Activated CD8-positive, alpha-beta T cell treated with anti-CD3 and anti-CD28 coated beads for 36 hours (primary cell): ENCODE data around the gene PRDM16. TPM values are rescaled to one million over a fixed set of nuclear protein-coding genes. Genes with fewer than 3 reads are reported as not detected.
"Not testable (repeated sequence)": the region's sequence is repeated elsewhere in the genome, so short reads cannot be mapped to it uniquely, and the experiment has no call there.

Source experiments
- ATAC-seq: fragments of 200-7000 bp; cut with Tn5 transposase; one replicate; pipeline ENCODE4 v1.10.0; 2021; ENCODE audit warnings: mild to moderate bottlenecking, moderate library complexity
- CTCF ChIA-PET: fragments of 350-600 bp; sonication (Branson Sonifier 250); formaldehyde crosslinking; loops from one replicate; lab custom pipeline; 2021; ENCODE audit warnings: antibody characterized with exemption; lab: Charles Lee
- POLR2A ChIA-PET: fragments of 350-600 bp; sonication (Branson Sonifier 250); formaldehyde crosslinking; loops from one replicate; lab custom pipeline; 2021; ENCODE audit warnings: antibody characterized with exemption; lab: Charles Lee
- DNase-seq: peaks from one replicate; pipeline ENCODE4 v3.0.0-alpha.2; 2020
- H3K27ac Mint-ChIP-seq: one replicate; pipeline ENCODE4 v1.8.0; 2021; ENCODE audit warnings: mild to moderate bottlenecking, mixed read lengths
- H3K27me3 Mint-ChIP-seq: one replicate; pipeline ENCODE4 v1.8.0; 2021; ENCODE audit warnings: mixed read lengths
- H3K36me3 Mint-ChIP-seq: one replicate; pipeline ENCODE4 v1.8.0; 2021; ENCODE audit warnings: low read depth, mixed read lengths
- H3K4me1 Mint-ChIP-seq: one replicate; pipeline ENCODE4 v1.8.0; 2021; ENCODE audit warnings: low read depth, mixed read lengths
- H3K4me3 Mint-ChIP-seq: one replicate; pipeline ENCODE4 v1.8.0; 2021; ENCODE audit warnings: mild to moderate bottlenecking, moderate library complexity, mixed read lengths
- H3K9me3 Mint-ChIP-seq: one replicate; pipeline ENCODE4 v1.8.0; 2021; ENCODE audit warnings: mixed read lengths
- intact Hi-C: fragments of 100-400 bp; cut with micrococcal nuclease; formaldehyde crosslinking; loops from one replicate; pipeline ENCODE4 v1.10.0; 2022
- total RNA-seq, 2 experiments: library from RNA; stranded (reverse); gene quantifications; one replicate each; pipeline ENCODE4 v1.2.3, GENCODE V29; 2021
- TF ChIP-seq, protein P1 (sequence below): fragments of 200-600 bp; IDR thresholded peaks from one replicate; pipeline ENCODE4 v1.8.0; 2022; ENCODE audit warnings: antibody characterized with exemption, mild to moderate bottlenecking

The PRDM16 gene
- total RNA-seq, 2 experiments from 2014 or later, result 0.29 to 0.49 TPM

DNA sequence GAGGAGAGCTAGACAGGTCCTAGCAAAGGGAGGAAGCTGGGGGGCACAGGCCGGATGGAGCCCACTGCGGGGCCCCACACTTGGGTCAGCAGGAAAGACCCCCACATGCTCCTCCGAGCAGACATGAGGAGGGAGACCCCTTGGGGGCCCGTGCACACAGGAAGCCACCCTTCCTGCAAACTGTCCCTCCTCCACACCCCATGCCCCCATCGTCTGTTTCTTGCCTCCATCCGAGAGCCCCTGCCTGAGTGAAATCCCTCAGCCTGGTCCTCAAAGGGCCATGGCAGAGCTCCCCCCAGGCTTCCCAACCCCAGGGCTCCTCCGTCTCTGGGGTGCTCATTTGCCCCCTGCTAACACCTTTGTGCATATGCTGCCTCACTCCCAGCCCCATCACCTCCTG is 168.0 kb downstream of the PRDM16 start:
- ATAC-seq (no peak), DNase-seq (no peak)
- Mint-ChIP-seq H3K4me1 (no peaks in the 10 kb centered on the region), H3K27me3 (no peaks in the 10 kb centered on the region), H3K27ac (no peak overlapping the region), H3K36me3 (no peaks in the 10 kb centered on the region), H3K4me3 (no peak overlapping the region), H3K9me3 (no peaks in the 10 kb centered on the region)
- ChIA-PET POLR2A (interaction anchor here (0.5 kb wide), 1 partner anchor 20 kb away, joined by 3 read pairs; no protein-coding TSS in a partner anchor), CTCF (no interaction called here)
- TF ChIP-seq, protein P1, sequence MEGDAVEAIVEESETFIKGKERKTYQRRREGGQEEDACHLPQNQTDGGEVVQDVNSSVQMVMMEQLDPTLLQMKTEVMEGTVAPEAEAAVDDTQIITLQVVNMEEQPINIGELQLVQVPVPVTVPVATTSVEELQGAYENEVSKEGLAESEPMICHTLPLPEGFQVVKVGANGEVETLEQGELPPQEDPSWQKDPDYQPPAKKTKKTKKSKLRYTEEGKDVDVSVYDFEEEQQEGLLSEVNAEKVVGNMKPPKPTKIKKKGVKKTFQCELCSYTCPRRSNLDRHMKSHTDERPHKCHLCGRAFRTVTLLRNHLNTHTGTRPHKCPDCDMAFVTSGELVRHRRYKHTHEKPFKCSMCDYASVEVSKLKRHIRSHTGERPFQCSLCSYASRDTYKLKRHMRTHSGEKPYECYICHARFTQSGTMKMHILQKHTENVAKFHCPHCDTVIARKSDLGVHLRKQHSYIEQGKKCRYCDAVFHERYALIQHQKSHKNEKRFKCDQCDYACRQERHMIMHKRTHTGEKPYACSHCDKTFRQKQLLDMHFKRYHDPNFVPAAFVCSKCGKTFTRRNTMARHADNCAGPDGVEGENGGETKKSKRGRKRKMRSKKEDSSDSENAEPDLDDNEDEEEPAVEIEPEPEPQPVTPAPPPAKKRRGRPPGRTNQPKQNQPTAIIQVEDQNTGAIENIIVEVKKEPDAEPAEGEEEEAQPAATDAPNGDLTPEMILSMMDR, result no peak
- intact Hi-C loops, result no loop called here

DNA sequence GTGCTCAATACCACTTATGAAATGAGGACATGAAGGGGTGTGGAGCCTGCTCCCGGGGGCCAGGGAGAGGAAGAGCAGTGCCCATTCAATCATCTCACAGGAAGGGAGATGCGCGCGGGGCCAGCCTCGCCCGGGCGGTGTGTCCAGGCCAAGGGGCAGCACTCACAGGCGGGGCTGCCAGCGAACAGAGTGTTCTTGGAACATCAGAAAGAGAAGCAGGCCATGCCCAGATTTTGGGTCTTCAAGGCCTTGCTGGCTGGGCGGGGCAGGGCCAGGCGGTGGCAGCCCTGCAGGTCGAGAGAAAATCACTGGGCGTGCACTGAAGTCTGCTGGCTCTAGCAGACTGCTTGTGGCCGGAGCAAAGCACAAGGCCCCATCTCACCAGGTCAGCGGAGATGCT is 168.6 kb downstream of the PRDM16 start:
- Mint-ChIP-seq H3K36me3 (no peaks in the 10 kb centered on the region), H3K27me3 (no peaks in the 10 kb centered on the region), H3K9me3 (no peaks in the 10 kb centered on the region), H3K27ac (no peak overlapping the region), H3K4me1 (no peaks in the 10 kb centered on the region), H3K4me3 (no peak overlapping the region)
- TF ChIP-seq, protein P1, result no peak
- CTCF ChIA-PET, result no interaction called here
- intact Hi-C loops, result no loop called here
- DNase-seq (no peak), ATAC-seq (no peak)
- POLR2A ChIA-PET, result no interaction called here

DNA sequence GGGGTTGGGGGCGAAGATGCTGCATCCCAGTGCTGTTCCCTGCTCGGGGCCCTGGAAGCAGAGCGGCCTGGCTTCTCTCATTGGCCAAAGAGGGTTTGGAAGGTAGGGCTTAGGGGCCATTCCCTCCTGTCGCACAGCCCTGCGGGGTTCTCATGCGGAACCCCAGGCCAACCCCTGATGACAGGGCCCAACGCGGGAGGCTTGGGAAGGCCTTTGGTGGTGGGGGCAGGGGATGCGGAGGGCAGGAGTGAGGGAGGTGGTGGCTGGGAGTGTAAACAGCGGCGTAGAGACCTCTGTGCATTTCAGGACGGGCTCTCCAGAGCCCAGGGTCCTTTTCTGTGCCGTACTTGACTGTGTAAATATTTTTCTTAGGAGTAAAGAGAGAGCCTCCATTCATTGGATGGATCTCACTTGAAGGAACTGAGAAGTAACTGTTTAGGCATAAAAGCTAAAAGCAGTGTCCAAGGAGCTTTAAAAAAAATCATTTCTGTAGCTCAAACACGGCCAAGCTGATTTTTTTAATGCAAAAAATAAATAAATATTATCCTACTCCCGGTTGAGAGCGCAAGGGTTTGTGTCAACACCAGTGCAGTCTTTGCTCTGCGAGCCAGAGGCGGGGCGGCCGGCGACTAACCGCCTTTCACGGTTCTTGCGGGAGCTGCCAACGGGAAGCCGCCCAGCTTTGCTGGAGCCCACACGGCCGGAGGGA is 169.1 kb downstream of the PRDM16 start:
- no peak overlapping the region for H3K27ac Mint-ChIP-seq
- no peak overlapping the region for H3K4me3 Mint-ChIP-seq
- TF ChIP-seq, protein P1, result no peak
- no peaks in the 10 kb centered on the region for H3K4me1 Mint-ChIP-seq
- no peaks in the 10 kb centered on the region for H3K9me3 Mint-ChIP-seq
- H3K27me3 Mint-ChIP-seq, result no peaks in the 10 kb centered on the region
- no peak for DNase-seq
- ATAC-seq, result no peak
- CTCF ChIA-PET, result no interaction called here
- H3K36me3 Mint-ChIP-seq, result no peaks in the 10 kb centered on the region
- POLR2A ChIA-PET, result no interaction called here
- intact Hi-C loops, result no loop called here

DNA sequence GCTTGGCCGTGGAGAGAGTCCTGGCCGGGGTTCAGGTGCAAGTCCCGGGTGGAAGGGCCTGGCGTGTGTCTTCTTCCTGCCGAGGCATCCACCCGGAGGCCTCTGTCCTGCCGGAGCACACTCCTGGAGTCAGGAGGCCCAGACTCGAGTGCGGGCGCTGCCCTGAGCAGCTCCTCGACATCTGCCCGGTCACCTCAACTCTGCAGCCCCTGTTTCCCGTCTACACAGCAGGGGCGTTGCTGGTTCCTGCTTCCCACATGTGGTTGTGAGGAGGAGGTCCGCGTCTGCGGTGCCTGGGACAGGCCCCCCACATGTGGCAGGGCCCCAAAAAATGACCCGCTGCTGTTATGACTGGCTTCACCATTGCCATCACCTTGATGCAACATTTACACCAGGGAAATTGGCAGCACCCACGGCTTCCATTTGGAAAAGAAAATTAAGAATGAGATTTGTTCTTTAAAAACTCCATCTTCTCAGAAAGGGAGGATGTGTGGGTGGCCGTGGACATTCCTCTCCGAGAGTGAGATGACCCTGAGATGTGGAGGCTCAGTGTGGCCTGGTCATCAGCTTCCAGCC is 169.8 kb downstream of the PRDM16 start:
- intact Hi-C loops, result no loop called here
- DNase-seq (no peak), ATAC-seq (no peak)
- TF ChIP-seq, protein P1, result no peak
- CTCF ChIA-PET, result no interaction called here
- POLR2A ChIA-PET, result no interaction called here
- Mint-ChIP-seq H3K9me3 (no peaks in the 10 kb centered on the region), H3K27ac (no peak overlapping the region), H3K27me3 (no peaks in the 10 kb centered on the region), H3K4me3 (no peak overlapping the region), H3K4me1 (no peaks in the 10 kb centered on the region), H3K36me3 (no peaks in the 10 kb centered on the region)

DNA sequence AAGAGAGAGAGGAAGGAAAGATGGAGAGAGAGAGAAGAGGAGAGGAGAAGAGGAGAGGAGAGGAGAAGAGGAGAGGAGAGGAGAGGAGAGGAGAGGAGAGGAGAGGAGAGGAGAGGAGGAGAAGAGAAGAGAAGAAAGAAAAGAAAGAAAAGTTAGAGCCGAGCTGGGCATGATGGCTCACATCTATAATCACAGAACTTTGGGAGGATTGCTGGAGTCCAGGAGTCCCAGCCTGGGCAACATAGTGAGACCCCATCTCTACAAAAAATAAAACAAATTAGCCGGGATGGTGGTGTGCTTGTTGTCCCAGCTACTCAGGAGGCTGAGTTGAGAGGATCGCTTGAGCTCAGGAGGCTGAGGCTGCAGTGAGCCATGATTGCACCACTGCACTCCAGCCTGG is 171.0 kb downstream of the PRDM16 start:
- H3K36me3 Mint-ChIP-seq, ATAC-seq, CTCF ChIA-PET, DNase-seq, H3K27me3 Mint-ChIP-seq, H3K4me1 Mint-ChIP-seq, intact Hi-C loops, H3K4me3 Mint-ChIP-seq, H3K27ac Mint-ChIP-seq, H3K9me3 Mint-ChIP-seq: not testable (repeated sequence)
- POLR2A ChIA-PET, result interaction anchor here (0.7 kb wide), 1 partner anchor 356 kb away, joined by 3 read pairs; no protein-coding TSS in a partner anchor
